Dermis lymphatic vessel endothelial cell (primary cell): ENCODE results near the gene SLC25A10. TPM values are rescaled to one million over a fixed set of nuclear protein-coding genes. Genes with fewer than 3 reads are reported as not detected.

Source experiments
- total RNA-seq: library from RNA; depleted of rRNA; stranded (reverse); fragments of >200 nt; gene quantifications from 2 replicates; pipeline ENCODE4 v1.2.1, GENCODE V29; 2014

SLC25A10 gene, protein sequence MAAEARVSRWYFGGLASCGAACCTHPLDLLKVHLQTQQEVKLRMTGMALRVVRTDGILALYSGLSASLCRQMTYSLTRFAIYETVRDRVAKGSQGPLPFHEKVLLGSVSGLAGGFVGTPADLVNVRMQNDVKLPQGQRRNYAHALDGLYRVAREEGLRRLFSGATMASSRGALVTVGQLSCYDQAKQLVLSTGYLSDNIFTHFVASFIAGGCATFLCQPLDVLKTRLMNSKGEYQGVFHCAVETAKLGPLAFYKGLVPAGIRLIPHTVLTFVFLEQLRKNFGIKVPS
- 6.6 and 7.7 TPM in 2 replicates for total RNA-seq

DNA sequence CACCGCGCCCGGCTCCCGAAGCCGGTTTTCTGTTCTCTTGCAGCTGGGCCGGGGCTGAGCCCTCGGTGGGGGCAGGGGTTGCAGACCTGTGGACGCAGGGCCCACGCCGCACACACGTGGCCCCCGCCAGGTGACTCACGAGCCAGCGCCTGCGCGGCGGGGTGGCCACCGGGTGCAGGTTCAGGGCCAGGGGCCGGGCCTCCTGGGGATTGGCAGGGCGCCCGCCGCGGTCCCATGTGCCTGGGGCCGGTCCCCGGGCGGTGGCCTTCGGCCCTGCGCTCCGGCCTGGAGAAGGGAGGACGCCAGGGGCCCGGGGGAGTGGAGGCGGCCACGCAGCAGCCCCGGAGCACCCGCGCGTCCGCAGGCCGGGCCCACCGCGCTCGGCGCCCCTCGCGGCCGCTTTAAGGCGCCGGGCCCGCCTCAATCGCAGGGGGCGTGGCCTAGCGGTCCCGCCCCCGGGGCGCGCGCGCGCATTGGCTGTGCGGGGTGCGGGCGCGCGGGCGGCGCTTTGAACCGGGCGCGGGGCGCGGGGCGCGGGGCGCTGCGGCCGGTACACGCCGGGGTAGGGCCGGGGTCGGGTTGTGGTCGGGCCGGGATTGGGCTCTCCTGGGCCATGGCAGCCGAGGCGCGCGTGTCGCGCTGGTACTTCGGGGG is at the start of gene SLC25A10:
Gene SLC25A10, plus strand, starts transcription at position 471 of the 654 bp plus-strand sequence. Its CDS starts 143 bp downstream, at position 614.

DNA sequence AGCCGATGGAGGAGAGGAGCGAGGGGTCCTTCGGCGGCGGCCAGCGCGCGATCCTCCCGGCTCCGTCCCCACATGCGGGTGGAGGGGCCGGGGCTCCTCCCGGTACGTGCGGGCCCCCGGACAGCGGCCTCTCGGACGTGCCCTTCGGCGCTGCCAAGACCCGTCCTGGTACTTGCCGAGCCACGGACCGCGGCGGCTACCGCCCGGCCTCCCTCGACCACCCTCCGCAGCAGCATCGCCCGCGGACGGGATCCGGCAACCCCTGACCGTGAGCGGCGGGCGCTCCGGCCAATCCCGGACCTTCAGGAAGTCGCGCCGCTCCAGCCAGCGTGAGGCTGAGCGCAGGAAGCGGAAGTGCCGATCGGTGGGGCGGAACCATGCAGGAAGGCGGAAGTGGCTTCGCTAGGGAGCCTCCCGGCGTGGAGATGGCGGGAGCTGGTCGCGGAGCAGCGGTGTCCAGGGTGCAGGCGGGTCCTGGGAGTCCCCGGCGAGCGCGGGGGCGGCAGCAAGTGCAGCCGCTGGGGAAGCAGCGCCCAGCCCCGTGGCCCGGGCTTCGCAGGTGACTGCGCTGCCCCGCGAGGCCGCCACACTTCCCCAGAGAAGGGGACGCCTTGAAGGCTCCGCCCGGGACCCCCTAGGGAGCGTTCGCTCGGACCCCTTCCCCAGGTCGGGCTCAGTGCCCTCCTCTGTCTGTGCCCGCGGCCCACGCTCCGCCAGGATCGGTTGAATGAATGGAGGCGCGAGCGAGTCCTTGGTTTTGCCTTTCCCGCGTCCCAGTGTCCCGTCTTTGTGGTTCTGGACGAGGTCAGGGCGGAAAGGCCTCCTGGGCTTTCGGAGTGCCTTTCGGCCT is 45.5 kb upstream of the SLC25A10 start, which contains the start of the genes CCDC137 and OXLD1:
Gene CCDC137, plus strand, starts transcription at position 396 of the 850 bp plus-strand sequence. Its CDS starts 30 bp downstream, at position 426.
Gene OXLD1, minus strand, starts transcription at position 264 of the 850 bp plus-strand sequence. Its CDS starts 28 bp downstream, at position 236.

GRCh38 chr17:81683584-81684441 is 28.3 kb upstream of the SLC25A10 start, which contains the start of the genes ARL16 and HGS:
Gene ARL16, minus strand, starts transcription at chr17:81683797. Its CDS starts 44 bp downstream, at chr17:81683753.
Gene HGS, plus strand, starts transcription at chr17:81684011. Its CDS starts 56 bp downstream, at chr17:81684067.

GRCh38 chr17:81702934-81703746 is 8.9 kb upstream of the SLC25A10 start, which contains the start of gene MRPL12:
Gene MRPL12, plus strand, starts transcription at chr17:81703367. Its CDS starts 135 bp downstream, at chr17:81703502.

Other genes starting within 250 kb of the SLC25A10 start
- gene ACTG1, start 199.5 kb upstream of the SLC25A10 start, total RNA-seq = 3,173 and 6,668 TPM in 2 replicates
- 0.26 and 0.54 TPM in 2 replicates for gene FSCN2, start 183.9 kb upstream of the SLC25A10 start, total RNA-seq
- gene FAAP100, start 159.9 kb upstream of the SLC25A10 start, total RNA-seq = 10.5 and 13.8 TPM in 2 replicates
- 57.2 and 71.2 TPM in 2 replicates for gene NPLOC4, start 75.2 kb upstream of the SLC25A10 start, total RNA-seq
- gene TSPAN10, start 75.1 kb upstream of the SLC25A10 start, total RNA-seq = 0.43 and 0.60 TPM in 2 replicates
- 1.2 and 4.3 TPM in 2 replicates for gene PDE6G, start 55.7 kb upstream of the SLC25A10 start, total RNA-seq
- gene OXLD1, start 45.7 kb upstream of the SLC25A10 start, total RNA-seq = 26.8 and 29.6 TPM in 2 replicates
- 5.5 and 7.5 TPM in 2 replicates for gene CCDC137, start 45.5 kb upstream of the SLC25A10 start, total RNA-seq
- 28.1 and 29.0 TPM in 2 replicates for gene ARL16, start 28.5 kb upstream of the SLC25A10 start, total RNA-seq
- 35.8 and 39.4 TPM in 2 replicates for gene HGS, start 28.3 kb upstream of the SLC25A10 start, total RNA-seq
- gene MRPL12, start 8.9 kb upstream of the SLC25A10 start, total RNA-seq = 6.6 and 7.0 TPM in 2 replicates
- gene GCGR, start 91.9 kb downstream of the SLC25A10 start, total RNA-seq = not detected in 2 replicates
- gene MCRIP1, start 121.0 kb downstream of the SLC25A10 start, total RNA-seq = 112 and 134 TPM in 2 replicates
- not detected in 2 replicates for gene PPP1R27, start 122.8 kb downstream of the SLC25A10 start, total RNA-seq
- 517 and 746 TPM in 2 replicates for gene P4HB, start 148.3 kb downstream of the SLC25A10 start, total RNA-seq
- gene ARHGDIA, start 159.1 kb downstream of the SLC25A10 start, total RNA-seq = 99.4 and 99.5 TPM in 2 replicates
- 126 and 127 TPM in 2 replicates for gene ALYREF, start 179.3 kb downstream of the SLC25A10 start, total RNA-seq
- 87.0 and 103 TPM in 2 replicates for gene ANAPC11, start 179.4 kb downstream of the SLC25A10 start, total RNA-seq
- 0.09 and 0.11 TPM in 2 replicates for gene NPB, start 190.0 kb downstream of the SLC25A10 start, total RNA-seq
- 18.2 and 25.2 TPM in 2 replicates for gene PCYT2, start 199.1 kb downstream of the SLC25A10 start, total RNA-seq
- 10.4 and 11.8 TPM in 2 replicates for gene SIRT7, start 205.9 kb downstream of the SLC25A10 start, total RNA-seq
- gene MAFG, start 215.5 kb downstream of the SLC25A10 start, total RNA-seq = 13.7 TPM in 2 replicates
- 33.8 and 39.7 TPM in 2 replicates for gene PYCR1, start 225.0 kb downstream of the SLC25A10 start, total RNA-seq
- not detected in 2 replicates for gene MYADML2, start 234.9 kb downstream of the SLC25A10 start, total RNA-seq
- gene NOTUM, start 248.9 kb downstream of the SLC25A10 start, total RNA-seq = under 0.01 TPM in 1 of 2 replicates, not detected in the other